Measurements from ENCODE around the gene RABL2A. TPM values are rescaled to one million over a fixed set of nuclear protein-coding genes. Genes with fewer than 3 reads are reported as not detected.
"Not testable (repeated sequence)": the region's sequence is repeated elsewhere in the genome, so short reads cannot be mapped to it uniquely, and the experiment has no call there.

Gene RABL2A
- total RNA-seq, 1 donor from 2014 or later, result 11.2 TPM

DNA sequence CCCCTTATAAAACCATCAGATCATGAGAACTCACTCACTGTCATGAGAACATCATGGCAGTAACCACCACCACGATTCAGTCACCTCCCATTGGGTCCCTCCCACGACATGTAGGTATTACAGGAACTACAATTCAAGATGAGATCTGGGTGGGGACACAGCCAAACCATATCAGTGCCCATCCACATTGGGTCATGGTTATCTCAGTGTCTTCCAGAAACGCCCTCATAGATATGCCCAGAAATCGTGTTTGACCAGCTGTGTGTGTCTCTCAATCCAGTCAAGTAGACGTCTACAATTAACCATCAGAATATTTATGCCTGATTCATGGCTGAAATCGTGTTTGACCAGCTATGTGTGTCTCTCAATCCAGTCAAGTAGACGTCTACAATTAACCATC lies 17.2 kb upstream of the RABL2A start:
- not testable (repeated sequence) for DNase-seq

DNA sequence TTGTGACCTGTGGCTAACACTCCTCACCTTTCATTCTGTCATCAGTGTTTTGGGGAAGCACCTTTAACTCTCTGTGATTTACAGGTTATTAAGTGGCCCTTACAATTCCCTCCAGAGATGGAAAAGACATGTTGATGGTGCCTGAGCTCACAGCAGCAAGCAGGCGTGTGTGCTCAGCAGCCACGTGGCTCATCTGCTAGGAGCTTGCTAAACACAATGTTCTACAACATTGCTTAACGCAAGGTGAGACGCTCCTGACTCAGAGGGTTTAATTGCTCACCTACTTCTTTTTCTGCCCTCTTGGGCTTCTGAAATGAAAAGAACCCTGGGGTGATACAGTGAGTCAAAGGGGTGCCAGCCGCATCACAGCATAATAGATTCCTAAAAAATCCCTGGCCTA lies 6.1 kb upstream of the RABL2A start:
- DNase-seq, result not testable (repeated sequence)

DNA sequence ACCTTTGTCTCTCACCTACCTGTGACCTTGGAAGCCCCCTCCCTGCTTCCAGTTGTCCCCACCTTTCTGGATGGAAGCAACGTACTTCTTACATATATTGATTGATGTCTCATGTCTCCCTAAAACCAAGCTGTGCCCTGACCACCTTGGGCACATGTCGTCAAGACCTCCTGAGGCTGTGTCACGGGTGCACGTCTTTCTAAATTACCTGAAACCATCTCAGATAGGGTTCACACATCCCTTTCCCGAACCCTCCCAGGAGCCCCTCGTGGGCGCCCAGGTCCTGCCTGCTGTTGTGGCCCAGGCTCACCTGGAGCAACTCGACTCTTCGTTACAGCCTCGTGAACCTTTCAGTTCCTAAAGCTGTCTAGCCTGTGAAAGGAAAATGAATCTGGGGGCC lies 1.2 kb upstream of the RABL2A start:
- not testable (repeated sequence) for DNase-seq

DNA sequence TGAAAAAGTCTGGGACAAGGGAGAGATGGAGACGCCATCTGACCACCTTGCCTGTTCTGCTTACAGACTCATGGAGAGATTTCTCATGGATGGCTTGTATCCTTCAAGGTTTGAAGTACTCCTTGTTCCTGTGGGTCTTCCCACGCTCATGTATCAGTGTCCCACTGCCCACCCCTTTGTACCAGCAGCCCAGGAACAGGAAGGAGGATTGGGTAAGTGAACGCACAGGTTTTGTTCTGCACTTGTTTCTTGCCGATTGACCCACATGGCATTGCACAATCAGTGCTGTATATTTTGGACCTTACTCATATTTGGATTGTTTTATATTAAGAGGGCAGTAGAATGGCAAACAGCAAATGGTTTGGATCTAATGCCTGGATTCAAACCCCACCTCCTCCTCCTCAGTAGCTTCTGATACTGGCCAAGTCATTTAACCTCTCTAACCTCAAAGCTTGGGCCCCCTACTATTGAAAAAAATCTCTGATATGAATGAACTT lies 5.8 kb downstream of the RABL2A start:
- not testable (repeated sequence) for DNase-seq

DNA sequence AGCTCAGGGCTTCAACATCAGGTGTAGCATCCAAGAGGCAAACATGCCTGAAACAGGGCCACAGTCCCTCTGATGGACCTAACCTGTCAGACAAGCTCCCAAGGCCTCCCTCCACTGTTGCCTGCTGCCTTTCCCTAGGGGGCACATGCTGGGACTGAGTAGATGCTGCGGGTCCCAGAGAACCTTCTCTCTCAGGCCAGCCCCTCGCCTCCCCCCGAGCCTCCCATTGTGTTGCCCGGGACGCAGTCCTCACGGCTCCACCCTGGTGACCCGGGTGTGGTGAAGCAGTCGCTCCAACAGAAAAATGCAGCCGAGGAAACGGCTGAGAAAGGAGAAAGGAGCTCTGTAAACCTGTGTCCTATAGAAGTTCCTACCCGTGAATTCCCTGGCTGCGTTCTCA lies 8.3 kb downstream of the RABL2A start:
- not testable (repeated sequence) for DNase-seq

DNA sequence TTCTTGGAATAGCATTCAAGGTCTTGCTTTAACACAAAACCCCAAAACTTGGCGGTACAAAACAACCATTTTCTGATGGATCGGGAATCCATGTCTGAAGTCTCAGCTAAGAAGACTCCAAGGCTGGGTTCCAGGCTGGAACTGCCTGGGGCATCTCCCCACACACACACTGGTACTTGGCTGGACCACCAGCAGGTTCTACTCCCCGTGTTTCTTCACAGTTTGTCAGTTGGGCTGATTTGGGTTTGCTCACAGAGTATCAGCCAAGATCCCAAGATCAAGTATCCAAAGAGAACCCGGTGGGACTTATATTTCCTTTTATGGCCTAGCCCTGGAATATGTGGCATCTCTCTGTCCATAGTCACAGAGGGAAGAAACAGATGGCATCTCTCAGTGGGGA lies 9.2 kb downstream of the RABL2A start:
- DNase-seq, result not testable (repeated sequence)

DNA sequence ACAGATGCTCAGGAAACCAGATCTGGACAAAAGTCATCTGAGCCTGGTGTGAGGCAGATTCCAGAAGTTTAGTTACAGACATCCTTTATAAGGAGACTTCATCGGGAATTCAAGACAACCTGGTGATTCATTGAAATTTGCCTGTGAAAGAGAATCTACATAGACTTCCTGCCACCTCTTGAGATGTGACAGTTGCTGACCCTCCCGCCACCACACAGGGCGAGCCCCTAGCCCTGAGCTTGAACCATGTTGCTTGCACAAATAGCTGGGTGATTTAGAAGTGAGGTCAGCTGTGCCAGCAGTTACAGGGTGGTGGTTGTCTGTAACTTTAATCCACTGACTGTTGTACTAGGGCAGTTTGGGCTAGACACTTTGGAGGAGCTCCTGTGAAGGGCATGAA lies 11.0 kb downstream of the RABL2A start:
- not testable (repeated sequence) for DNase-seq

DNA sequence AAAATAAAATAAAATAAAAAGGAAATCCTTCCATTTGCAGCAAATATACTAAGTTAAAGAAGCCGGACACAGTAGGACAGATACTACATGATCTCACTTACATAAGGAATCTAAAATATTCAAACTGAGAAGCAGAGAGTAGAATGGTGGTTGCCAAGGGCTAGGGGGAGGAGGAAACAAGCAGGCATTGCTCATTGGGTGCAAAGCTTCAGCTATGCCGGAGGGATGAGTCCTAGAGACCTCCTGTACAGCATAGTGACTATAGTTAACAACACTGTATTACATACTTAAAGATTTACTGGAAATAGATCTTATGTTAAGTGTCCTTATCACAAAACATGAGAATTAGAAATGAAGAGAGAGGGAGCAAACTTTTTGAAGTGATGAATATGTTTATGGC lies 19.2 kb downstream of the RABL2A start:
- not testable (repeated sequence) for DNase-seq

DNA sequence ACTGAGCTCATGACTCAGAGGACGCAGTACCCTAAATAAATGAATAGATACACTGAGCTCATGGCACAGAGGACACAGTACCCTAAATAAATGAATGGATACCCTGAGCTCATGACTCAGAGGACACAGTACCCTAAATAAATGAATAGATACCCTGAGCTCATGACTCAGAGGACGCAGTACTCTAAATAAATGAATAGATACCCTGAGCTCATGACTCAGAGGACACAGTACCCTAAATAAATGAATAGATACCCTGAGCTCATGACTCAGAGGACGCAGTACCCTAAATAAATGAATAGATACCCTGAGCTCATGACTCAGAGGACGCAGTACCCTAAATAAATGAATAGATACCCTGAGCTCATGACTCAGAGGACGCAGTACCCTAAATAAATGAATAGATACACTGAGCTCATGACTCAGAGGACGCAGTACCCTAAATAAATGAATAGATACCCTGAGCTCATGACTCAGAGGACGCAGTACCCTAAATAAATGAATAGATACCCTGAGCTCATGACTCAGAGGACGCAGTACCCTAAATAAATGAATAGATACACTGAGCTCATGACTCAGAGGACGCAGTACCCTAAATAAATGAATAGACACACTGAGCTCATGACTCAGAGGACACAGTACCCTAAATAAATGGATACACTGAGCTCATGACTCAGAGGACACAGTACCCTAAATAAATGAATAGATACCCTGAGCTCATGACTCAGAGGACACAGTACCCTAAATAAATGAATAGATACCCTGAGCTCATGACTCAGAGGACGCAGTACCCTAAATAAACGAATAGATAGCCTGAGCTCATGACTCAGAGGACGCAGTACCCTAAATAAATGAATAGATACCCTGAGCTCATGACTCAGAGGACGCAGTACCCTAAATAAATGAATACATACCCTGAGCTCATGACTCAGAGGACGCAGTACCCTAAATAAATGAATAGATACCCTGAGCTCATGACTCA lies 24.1 kb downstream of the RABL2A start:
- not testable (repeated sequence) for DNase-seq

DNA sequence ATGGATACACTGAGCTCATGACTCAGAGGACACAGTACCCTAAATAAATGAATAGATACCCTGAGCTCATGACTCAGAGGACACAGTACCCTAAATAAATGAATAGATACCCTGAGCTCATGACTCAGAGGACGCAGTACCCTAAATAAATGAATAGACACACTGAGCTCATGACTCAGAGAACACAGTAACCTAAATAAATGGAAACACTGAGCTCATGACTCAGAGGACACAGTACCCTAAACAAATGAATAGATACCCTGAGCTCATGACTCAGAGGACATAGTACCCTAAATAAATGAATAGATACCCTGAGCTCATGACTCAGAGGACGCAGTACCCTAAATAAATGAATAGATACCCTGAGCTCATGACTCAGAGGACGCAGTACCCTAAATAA lies 25.5 kb downstream of the RABL2A start:
- not testable (repeated sequence) for DNase-seq

DNA sequence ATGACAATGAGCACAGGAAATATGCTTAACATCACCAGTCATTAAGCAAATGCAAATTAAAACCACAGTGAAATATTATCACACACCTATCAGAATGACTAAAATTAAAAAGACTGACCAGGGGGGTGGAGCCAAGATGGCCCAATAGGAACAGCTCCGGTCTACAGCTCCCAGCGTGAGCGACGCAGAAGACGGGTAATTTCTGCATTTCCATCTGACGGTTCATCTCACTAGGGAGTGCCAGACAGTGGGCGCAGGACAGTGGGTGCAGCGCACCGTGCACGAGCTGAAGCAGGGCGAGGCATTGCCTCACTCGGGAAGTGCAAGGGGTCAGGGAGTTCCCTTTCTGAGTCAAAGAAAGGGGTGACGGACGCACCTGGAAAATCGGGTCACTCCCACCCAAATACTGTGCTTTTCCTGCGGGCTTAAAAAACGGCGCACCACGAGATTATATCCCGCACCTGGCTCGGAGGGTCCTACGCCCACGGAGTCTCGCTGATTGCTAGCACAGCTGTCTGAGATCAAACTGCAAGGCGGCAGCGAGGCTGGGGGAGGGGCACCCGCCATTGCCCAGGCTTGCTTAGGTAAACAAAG lies 29.1 kb downstream of the RABL2A start:
- DNase-seq, result not testable (repeated sequence)

DNA sequence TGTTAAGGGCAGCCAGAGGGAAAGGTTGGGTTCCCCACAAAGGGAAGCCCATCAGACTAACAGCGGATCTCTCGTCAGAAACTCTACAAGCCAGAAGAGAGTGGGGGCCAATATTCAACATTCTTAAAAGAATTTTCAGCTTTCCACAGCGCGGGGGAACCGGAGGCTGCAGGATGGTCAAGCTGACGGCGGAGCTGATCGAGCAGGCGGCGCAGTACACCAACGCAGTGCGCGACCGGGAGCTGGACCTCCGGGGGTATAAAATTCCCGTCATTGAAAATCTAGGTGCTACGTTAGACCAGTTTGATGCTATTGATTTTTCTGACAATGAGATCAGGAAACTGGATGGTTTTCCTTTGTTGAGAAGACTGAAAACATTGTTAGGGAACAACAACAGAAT lies 30.7 kb downstream of the RABL2A start:
- not testable (repeated sequence) for DNase-seq

DNA sequence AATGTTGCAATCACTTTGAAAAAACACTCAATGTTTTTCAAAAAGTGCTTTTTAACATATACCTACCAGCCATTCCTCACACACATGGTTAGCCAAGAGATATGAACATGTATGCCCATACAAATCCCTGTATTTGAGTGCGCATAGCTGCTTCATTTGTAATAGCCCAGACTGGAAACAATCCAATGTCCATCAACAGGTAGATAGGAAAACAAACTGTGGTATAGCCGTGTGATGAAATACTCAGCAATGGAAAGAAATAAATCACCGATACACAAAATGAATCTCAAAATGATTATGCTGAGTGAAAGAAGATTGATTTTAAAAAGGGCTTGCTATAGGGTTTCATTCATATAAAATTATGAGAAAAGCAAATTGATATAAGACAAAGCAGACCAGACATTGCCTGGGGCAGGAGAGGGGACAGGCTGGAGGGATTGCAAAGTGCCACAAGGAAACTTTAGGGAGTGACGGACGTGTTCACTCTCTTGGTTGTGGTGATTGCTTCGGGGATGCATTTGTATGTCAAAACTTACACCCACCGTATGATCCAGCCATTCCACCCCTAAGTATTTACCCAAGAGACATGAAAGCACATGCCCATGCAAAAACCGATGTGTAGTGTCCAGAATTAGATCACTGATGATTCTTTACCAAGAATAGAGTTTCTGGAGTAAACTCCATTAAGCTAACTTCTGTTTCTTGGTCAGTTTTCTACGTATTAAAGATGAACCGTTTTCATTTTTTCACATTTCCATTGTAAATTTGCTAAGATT lies 36.4 kb downstream of the RABL2A start:
- not testable (repeated sequence) for DNase-seq

DNA sequence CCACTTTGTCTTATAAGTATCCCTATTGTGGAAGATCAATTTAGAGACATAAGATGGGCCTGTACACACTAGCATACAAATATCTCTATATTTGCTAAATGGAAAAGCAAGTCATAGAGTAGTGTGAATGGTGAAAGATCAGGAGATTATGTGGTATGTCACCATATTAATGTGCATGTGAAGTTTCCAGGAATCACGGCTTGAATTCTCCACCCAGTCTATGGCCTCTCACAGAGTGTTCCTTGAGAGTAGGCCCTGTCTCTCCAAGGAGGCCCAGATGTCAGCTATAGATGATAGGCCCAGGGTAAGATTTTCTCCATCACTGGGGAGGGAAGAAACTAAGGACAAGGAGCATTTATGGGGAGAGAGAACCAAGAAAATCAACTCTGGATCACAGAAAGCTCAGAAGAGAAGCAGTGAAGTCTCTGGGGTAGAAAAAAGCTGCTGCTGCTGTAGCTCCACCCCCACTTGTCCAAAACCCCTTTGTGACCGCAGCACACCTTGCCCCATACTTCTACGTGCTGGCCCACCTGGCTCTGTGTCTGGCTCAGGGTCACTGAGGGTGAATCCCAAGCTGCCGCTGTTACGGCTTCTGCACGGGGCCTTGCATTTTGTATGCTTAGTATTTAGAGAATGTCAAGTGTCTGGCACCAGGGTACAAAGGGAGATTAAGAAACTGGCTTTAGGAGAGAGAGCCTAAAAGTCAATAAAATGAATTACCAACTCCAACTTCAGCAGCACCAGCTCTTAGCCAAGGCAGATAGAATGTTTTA lies 37.9 kb downstream of the RABL2A start:
- DNase-seq, result not testable (repeated sequence)

DNA sequence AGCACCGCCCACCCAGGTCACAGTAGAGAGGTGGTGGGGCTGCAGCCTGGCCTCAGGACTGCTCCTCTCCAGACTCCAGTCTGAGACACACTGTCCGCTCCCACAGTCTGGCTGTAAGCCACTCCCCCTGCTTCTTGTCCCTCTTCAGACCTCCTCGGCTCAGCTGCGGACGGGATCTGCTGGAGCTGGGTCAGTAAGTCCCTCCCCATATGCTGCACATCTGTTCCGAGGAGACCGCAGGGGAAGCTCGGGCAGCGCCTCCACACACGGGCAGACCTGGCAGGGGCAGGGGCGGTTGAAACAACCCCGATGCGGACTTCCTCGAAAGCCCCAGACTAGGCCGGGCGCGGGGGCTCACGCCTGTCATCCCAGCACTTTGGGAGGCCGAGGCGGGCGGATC lies 41.9 kb downstream of the RABL2A start:
- not testable (repeated sequence) for DNase-seq

DNA sequence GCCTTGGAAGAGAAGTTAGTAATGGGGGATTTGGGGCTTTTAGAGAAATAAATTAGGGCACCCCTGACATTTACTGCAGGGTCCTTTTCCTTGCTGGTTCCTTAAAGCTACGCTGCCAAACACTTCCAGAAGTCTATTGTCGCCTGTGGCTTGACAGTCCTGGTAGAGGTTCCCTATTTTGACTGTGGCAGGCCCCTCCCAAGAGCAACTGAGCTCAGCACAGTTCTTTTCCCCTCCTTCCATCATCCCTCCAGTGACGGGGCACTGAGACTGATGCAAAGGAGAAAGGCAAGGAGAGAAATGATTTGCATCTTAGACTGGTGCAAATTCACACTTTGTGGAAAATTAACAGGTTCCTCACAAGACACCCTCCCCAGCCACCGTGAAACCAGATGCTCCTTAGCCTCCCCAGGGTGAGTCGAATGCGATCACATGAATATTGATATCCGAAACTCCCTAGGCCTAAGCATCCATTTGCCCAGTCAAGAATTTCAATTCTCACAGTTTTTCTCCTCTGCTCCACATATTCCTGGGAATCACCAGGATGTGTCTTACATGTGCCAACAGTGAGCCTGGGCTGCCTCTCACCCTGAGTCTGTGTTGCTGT lies 45.4 kb downstream of the RABL2A start:
- no peak for DNase-seq

DNA sequence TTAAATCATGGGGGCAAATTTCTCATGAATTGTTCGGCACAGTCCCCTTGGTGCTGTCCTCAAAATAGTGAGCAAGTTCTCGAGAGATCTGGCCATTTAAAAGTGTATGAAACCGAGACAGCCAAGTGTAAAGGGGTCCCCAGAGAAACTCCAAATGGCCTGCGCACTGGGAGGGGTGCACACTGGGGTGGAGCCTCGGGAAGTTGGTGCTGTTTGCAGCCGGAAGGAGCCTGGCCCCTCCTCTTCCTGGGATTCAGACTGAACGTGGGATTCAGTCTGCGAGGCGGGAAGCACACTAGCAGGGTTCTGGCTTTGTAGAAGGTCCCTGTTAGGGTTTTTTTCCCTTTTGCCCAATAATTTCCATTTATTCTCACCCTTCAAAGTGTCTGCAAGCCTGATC lies 48.8 kb downstream of the RABL2A start:
- no peak for DNase-seq

DNA sequence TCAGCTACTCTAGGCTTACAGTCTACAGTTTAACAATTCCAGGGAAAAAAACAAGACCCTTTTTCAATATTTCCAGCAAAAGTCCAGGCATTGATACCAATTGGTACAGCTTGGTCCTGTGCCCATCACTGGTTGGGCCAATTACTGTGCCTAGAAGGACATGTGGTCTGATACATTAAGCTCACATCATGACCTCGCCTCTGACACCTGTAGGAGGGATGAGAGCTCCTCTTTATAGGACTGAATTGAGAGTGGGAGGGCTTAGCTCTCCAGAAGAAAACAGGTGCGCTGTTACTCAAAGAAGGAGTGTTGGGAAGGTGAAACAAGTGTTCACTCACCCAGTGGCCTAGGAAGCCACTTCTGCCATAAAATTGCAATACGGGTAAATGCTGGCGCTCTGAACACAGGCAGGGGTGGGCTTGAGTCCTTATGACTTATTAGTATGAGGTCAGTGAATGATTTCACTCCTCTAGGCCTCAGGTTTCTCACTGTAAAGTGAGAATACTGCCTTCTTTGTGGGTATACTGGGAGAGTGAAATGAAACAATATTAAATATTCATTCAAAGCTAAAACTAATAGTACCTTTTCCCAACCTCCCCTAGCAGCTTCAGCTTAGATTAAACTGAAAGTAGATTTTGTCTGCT lies 49.7 kb downstream of the RABL2A start:
- DNase-seq, result no peak

DNA sequence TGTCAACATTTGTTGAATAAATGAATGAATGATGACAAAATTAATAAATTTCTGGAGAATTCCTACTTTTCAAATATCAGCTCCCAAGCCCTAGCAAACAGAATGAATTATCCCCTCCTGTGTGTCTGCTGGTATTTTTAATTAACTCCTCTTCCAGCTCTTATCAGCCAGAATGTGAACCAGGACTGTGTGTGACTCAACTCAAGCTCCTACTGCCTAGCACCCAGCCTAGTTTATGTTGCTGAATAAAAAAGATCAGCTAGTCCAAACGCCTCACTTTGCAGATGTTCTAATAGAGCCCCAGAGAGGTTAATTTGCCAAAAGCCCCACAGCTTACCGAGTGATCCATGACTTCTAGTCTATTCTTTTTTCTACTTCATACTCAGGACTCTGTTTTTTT lies 50.3 kb downstream of the RABL2A start:
- no peak for DNase-seq

DNA sequence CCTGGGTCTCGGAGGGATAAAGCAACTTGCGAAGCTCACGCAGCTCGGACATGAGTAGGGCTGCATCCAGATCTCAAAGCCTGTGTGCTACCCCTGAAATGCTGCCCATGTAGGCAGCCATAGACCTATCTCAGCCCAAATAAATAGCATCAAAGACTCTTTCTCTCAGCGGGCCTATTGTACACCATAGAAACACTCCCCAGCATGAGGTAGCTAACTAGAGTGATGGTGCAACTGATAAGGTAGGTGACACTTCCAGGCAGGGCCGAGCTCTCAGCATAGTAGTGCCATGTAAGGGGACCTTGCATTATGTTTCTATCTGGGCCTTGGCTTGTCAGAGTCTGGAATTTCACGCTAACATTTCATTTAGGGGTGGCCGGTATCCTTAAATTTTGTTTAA lies 52.4 kb downstream of the RABL2A start:
- no peak for DNase-seq

DNA sequence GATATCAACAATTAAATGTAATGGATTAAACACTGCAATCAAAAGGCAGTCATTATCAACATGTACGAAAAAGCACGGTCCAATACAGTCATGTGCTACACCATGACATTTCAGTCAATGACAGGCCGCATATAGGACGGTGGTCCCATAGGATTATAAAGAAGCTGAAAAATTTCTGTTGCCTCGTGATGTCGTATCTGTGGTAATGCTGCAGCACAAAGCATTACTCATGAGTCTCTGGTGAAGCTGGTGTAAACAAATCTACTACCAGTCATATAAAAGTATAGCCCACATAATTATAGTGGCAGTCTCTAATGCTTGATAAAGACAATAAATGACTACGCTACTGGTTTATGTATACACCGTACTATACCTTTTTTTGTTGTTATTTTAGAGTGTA lies 58.4 kb downstream of the RABL2A start:
- no peak for DNase-seq

Measured in tongue (tissue), 2 donors.